ENCODE results near the gene B4GALT5.

Gene B4GALT5

GRCh38 chr20:49682798-49683197 lies 30.9 kb downstream of the B4GALT5 start:
- DNase-seq (ENCODE audit: low read depth) = no peak
- H3K4me3 ChIP-seq (ENCODE audit: low read depth, low read length) = no peak overlapping the region
- TF ChIP-seq, protein P1, sequence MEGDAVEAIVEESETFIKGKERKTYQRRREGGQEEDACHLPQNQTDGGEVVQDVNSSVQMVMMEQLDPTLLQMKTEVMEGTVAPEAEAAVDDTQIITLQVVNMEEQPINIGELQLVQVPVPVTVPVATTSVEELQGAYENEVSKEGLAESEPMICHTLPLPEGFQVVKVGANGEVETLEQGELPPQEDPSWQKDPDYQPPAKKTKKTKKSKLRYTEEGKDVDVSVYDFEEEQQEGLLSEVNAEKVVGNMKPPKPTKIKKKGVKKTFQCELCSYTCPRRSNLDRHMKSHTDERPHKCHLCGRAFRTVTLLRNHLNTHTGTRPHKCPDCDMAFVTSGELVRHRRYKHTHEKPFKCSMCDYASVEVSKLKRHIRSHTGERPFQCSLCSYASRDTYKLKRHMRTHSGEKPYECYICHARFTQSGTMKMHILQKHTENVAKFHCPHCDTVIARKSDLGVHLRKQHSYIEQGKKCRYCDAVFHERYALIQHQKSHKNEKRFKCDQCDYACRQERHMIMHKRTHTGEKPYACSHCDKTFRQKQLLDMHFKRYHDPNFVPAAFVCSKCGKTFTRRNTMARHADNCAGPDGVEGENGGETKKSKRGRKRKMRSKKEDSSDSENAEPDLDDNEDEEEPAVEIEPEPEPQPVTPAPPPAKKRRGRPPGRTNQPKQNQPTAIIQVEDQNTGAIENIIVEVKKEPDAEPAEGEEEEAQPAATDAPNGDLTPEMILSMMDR (conservative IDR thresholded peaks at IDR 0.05; ENCODE audit: low read depth, low read length) = no peak

- TF ChIP-seq, protein P1 (conservative IDR thresholded peaks at IDR 0.05; ENCODE audit: low read depth, low read length) = no peak
- DNase-seq (ENCODE audit: low read depth) = no peak
- H3K4me3 ChIP-seq (ENCODE audit: low read depth, low read length) = no peak overlapping the region
Measured at GRCh38 chr20:49682278-49682677, 31.4 kb downstream of the B4GALT5 start.

DNA sequence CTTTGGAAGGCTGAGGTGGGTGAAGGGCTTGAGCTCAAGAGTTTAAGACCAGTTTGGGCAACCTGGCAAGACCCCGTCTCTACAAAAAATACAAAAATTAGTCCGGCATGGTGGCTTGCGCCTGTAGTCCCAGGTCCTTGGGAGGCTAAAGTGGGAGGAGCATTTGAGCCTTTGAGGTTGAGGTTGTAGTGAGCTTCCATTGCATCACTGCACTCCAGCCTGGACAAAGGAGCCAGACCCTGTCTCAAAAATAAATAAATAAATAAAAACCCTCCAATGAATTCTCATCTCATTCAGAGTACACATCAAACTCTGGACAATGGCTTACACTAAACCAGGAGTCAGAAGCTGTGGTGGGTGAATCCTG lies 31.8 kb downstream of the B4GALT5 start:
- no peak for DNase-seq (ENCODE audit: low read depth)
- TF ChIP-seq, protein P1 (conservative IDR thresholded peaks at IDR 0.05; ENCODE audit: low read depth, low read length) = no peak
- no peak overlapping the region for H3K4me3 ChIP-seq (ENCODE audit: low read depth, low read length)

- no peak for DNase-seq (ENCODE audit: low read depth)
- TF ChIP-seq, protein P1 (conservative IDR thresholded peaks at IDR 0.05; ENCODE audit: low read depth, low read length) = no peak
- H3K4me3 ChIP-seq (ENCODE audit: low read depth, low read length) = no peak overlapping the region
Measured at GRCh38 chr20:49680484-49680883, 33.2 kb downstream of the B4GALT5 start.

GRCh38 chr20:49679634-49680033 lies 34.0 kb downstream of the B4GALT5 start:
- H3K4me3 ChIP-seq (ENCODE audit: low read depth, low read length) = no peak overlapping the region
- no peak for DNase-seq (ENCODE audit: low read depth)
- TF ChIP-seq, protein P1 (conservative IDR thresholded peaks at IDR 0.05; ENCODE audit: low read depth, low read length) = no peak

DNA sequence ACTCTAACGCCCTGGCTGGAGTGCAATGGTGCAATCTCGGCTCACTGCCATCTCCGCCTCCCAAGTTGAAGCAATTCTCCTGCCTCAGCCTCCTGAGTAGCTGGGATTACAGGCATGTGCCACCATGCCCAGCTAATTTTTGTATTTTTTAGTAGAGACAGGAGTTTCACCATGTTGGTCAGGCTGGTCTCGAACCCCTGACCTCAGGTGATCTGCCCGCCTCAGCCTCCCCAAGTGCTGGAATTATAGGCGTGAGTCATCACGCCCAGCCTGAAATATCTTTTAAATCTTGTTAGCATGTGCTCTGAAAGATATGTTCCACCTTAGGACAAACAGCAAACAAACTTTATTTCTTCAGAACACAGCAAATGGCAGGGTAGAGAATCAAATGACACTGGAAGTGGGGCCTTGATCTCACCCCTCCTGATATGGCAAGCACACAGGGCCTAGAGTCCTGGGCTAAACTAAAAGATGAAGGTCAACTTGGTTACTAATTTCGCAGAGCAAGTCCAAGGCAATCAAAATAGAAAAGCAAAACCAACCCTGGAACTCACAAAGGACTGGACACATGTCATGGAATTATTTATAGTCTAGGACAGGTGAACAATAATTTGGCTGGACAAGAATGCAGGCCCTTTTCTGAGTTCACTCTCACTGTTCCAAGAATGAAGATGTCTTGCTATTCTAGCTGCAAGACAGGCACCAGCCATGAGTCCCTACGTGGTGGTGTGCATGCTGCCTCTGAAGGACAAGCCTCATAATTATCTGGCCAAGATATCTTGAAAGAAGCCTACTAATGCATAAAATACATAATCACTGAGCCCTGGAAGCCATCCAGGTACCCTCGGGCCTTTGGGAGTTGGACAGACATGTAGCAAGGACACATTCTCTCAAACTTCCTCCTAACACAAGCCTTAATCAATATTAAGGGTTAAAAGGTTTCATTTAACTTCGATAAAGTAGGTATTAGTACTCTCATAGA lies 35.6 kb downstream of the B4GALT5 start:
- H3K4me3 ChIP-seq (ENCODE audit: low read depth, low read length) = no peak overlapping the region
- DNase-seq (ENCODE audit: low read depth) = no peak
- TF ChIP-seq, protein P1 (conservative IDR thresholded peaks at IDR 0.05; ENCODE audit: low read depth, low read length) = no peak

Data from choroid plexus epithelial cell (primary cell).